ENCODE results near the gene MREG.
"Not testable (repeated sequence)": the region's sequence is repeated elsewhere in the genome, so short reads cannot be mapped to it uniquely, and the experiment has no call there.

DNA sequence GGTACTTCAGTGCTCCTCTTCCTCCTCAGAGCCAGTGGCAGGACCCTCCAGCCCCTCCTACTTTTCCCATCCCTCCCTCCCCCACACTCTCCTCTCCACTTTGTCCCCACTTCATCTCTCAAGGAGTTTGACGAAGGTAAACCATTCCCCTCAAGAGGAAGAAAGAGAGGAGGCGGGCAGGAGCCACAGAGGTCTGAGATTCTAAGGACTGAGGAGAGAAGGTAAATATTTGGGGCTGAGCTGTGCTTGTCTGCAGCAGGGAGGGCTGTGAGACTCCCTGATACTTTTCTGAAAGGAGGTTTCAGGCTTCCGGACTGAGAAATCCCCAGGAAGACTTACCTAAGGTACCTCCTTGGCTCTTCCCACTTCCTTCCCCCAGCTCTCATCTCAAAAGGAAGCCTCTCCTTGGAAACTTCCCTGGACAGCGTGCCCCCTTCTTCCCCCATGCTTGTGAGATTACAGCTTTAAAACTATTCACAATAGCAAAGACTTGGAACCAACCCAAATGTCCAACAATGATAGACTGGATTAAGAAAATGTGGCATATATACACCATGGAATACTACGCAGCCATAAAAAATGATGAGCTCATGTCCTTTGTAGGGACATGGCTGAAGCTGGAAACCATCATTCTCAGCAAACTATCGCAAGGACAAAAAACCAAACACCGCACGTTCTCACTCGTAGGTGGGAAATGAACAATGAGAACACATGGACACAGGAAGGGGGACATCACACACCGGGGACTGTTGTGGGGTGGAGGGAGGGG lies 55.8 kb downstream of the MREG start:
- TF ChIP-seq, protein P1, sequence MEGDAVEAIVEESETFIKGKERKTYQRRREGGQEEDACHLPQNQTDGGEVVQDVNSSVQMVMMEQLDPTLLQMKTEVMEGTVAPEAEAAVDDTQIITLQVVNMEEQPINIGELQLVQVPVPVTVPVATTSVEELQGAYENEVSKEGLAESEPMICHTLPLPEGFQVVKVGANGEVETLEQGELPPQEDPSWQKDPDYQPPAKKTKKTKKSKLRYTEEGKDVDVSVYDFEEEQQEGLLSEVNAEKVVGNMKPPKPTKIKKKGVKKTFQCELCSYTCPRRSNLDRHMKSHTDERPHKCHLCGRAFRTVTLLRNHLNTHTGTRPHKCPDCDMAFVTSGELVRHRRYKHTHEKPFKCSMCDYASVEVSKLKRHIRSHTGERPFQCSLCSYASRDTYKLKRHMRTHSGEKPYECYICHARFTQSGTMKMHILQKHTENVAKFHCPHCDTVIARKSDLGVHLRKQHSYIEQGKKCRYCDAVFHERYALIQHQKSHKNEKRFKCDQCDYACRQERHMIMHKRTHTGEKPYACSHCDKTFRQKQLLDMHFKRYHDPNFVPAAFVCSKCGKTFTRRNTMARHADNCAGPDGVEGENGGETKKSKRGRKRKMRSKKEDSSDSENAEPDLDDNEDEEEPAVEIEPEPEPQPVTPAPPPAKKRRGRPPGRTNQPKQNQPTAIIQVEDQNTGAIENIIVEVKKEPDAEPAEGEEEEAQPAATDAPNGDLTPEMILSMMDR (IDR thresholded peaks at IDR 0.05) = not testable (repeated sequence)
- not testable (repeated sequence) for TF ChIP-seq POLR2A, POLR2AphosphoS5 (IDR thresholded peaks at IDR 0.05)

All from sigmoid colon (tissue), 4 donors.